HG03175 (cell line): ENCODE results near the gene CD276.
"Not testable (repeated sequence)": the region's sequence is repeated elsewhere in the genome, so short reads cannot be mapped to it uniquely, and the experiment has no call there.

ENCODE experiments used
- ATAC-seq: cut with Tn5 transposase; IDR thresholded peaks from one replicate; pipeline ENCODE4 v1.9.1; 2021; ENCODE audit warnings: mild to moderate bottlenecking, moderate library complexity; ENCODE audit not compliant: unreplicated experiment

CD276 gene

GRCh38 chr15:73709241-73709640 lies 25.1 kb downstream of the CD276 start:
- ATAC-seq, result no peak

DNA sequence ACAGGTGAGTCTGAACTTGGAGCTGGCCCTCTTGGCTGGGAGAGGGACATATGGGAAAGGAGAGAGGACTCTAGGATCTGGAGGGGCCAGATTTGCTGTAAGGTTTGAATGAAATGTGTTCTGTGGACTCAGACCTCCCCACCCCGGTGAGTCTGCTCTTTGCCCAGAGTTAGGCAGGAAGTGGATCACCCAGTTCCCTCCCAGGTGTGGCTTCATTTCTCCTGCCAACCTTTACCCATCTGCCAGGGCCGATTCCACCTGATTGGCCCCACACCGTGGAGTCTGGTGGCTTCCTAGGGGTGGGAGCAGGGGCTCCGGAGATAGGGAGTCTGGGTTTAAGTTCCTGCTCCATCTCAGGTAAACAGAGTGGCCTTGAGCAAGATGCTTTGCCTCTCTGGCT lies 25.5 kb downstream of the CD276 start:
- ATAC-seq, result no peak

- ATAC-seq, result no peak
These were observed 26.1 kb downstream of the CD276 start for GRCh38 chr15:73710321-73710720.

GRCh38 chr15:73711526-73711925 lies 27.3 kb downstream of the CD276 start:
- no peak for ATAC-seq

GRCh38 chr15:73712107-73712506 lies 27.9 kb downstream of the CD276 start:
- ATAC-seq, result no peak

GRCh38 chr15:73714695-73715301 lies 30.6 kb downstream of the CD276 start:
- ATAC-seq, result no peak

- no peak for ATAC-seq
These were observed 31.2 kb downstream of the CD276 start for GRCh38 chr15:73715417-73715816.

DNA sequence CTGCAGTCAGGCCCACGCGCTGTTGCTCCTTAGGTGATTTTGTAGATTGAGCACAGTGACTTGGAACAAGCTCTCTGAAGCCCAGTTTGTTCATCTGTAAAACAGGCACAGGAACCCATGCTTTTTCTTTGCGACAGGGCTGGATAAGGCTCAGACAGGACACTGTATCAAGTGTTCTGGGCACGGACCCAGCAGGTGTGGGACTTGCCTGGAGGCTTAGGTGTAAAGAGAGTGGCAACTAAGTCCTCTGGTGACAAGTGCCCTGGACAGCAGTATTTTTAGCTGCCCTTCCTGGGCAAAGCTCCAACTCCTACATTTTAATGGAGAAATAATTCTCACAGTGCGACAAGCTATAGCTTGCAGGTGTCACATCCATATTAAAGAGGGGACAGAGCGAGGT lies 32.2 kb downstream of the CD276 start:
- no peak for ATAC-seq

DNA sequence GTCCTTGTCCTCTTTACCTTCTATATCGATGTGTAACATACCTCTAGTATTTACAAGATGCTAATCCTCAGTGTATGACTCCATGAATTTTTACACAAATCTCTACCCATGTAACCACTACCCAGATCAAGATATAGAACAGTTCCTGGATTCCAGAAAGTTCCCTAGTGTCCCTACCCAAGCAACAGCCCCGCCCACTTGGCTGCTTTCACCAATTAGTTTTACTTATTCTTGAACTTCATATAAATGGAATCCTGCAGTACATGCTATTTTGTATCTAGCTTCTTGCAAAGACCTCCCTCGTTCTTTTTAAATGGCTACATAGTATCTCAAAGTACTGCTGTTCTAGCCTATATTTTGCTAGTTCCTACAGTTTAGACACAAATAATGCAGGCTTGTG lies 33.0 kb downstream of the CD276 start:
- no peak for ATAC-seq

DNA sequence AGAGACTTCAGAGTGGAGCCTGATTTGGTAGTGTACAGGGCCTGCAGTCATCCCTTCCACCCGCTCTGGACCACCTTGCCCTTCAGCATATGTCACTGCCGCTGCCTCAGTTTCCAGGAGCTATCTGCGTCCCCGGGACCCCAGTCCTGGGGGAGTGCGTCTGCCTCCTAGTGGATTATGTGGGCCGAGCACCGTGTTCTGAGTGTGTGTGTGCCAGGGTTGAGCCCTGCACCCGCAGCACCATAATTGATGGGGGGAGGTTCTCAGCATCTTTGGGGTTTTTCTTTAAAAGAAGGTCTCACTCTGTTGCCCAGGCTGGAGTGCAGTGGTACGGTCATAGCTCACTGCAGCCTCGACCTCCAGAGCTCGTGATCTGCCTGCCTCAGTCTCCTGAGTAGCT lies 33.6 kb downstream of the CD276 start:
- no peak for ATAC-seq

GRCh38 chr15:73718694-73719093 lies 34.5 kb downstream of the CD276 start:
- no peak for ATAC-seq

- ATAC-seq, result no peak
These were observed 38.2 kb downstream of the CD276 start for GRCh38 chr15:73722425-73722824.

DNA sequence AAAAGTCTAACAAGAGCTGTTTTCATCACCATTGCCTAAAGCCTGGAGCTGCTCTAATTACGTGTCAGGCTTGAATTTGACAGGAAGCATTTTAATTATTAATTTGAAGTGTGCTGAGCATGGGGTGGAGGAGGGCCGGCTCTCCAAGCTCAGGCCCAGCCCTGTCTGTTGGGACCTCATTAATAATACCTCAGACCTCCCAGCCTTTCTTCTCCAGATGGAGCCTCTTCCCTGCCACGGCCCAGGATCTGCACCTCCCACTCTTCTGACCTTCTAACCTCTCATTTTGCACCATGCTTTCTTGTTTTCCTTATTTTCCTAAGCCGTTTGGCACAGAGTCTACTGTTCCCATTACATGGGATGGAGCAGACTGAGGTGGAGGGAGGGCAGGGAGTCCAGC lies 39.0 kb downstream of the CD276 start:
- no peak for ATAC-seq

- no peak for ATAC-seq
These were observed 40.0 kb downstream of the CD276 start for GRCh38 chr15:73724212-73724611.

- ATAC-seq, result no peak
These were observed 43.3 kb downstream of the CD276 start for GRCh38 chr15:73727330-73727976.

DNA sequence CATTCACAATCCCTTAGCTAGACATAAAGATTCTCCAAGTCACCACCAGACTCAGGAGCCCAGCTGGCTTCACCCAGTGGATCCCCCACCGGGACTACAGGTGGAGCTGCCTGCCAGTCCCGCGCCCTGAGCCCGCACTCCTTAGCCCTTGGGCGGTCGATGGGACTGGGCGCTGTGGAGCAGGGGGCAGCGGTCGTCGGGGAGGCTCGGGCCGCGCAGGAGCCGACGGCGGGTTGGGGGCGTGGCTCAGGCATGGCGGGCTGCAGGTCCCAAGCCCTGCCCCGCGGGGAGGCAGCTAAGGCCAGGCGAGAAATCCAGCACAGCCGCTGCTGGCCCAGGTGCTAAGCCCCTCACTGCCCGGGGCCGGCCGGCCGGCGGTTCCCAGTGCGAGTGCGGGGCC lies 47.9 kb downstream of the CD276 start:
- not testable (repeated sequence) for ATAC-seq

DNA sequence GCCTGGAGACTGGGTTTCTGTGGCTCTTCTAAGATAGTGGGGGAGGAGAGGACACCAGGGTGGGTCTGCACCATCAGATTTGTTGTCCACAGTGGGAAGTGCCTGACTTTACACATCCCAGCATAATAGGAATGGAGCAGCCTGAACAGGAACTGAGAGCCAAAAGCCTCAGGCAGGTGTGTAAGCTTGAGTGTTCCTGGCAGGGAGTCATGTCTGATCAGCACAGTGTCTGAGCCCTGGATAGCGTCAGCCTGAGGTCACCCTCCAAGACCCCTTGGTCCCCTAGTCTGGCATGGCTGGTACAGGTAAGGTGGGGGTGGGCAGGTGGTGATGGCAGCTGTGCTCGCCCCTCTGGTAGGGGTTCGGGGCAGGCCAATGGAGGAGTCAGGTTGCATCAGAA lies 48.7 kb downstream of the CD276 start:
- ATAC-seq, result no peak

GRCh38 chr15:73737535-73737934 lies 53.4 kb downstream of the CD276 start:
- ATAC-seq, result no peak

GRCh38 chr15:73740152-73741048 lies 56.2 kb downstream of the CD276 start:
- no peak for ATAC-seq

GRCh38 chr15:73741321-73741836 lies 57.2 kb downstream of the CD276 start:
- no peak for ATAC-seq

DNA sequence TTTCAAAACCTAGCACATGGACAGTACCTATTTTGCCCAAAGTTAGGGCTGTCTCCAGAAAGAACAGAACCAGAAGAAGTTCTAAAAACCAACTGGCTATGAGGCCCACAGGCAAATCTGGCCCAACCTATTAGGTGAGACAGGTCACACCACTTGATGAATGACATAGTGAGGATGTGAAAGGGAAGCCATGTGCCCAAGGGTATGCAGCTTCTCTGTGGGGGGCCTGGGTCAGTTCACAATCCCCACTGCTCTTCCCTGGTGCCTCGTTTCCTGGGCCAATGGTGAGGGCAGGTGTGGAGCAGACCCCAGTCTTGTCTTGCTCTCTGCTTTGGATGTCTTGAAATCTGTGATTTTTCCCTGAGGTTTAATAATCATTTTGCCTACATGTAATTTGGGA lies 60.1 kb downstream of the CD276 start:
- ATAC-seq, result no peak

- ATAC-seq, result no peak
These were observed 60.9 kb downstream of the CD276 start for GRCh38 chr15:73745073-73745472.
